Mucosa of descending colon (tissue), 3 donors: ENCODE data around the gene SIX5. TPM values are rescaled to one million over a fixed set of nuclear protein-coding genes. Genes with fewer than 3 reads are reported as not detected.

Experiments used
- ATAC-seq: fragments of 200-7000 bp; cut with Tn5 transposase; one replicate; pipeline ENCODE4 v1.9.1; 2020; ENCODE audit warnings: mild to moderate bottlenecking, moderate library complexity
- DNase-seq, 3 donors: peaks; one replicate each; pipeline ENCODE4 v3.0.0-alpha.2; 2020
- H3K36me3 ChIP-seq: fragments of 200-600 bp; one replicate; pipeline ENCODE4 v1.8.0; 2021; ENCODE audit warnings: low read depth, mild to moderate bottlenecking
- H3K4me1 ChIP-seq: fragments of 200-600 bp; one replicate; pipeline ENCODE4 v1.8.0; 2021; ENCODE audit warnings: low read depth, mild to moderate bottlenecking
- H3K4me3 ChIP-seq: fragments of 200-600 bp; one replicate; pipeline ENCODE4 v1.8.0; 2021; ENCODE audit warnings: mild to moderate bottlenecking
- H3K9me3 ChIP-seq: fragments of 200-600 bp; one replicate; pipeline ENCODE4 v1.8.0; 2021; ENCODE audit warnings: mild to moderate bottlenecking
- CTCF ChIP-seq: fragments of 200-600 bp; IDR thresholded peaks from one replicate; pipeline ENCODE4 v1.8.0; 2022; ENCODE audit warnings: antibody characterized with exemption, mild to moderate bottlenecking
- intact Hi-C, 2 donors: fragments of 100-400 bp; cut with DNase I in 1 of 2; cut with micrococcal nuclease in 1 of 2; formaldehyde crosslinking; loops; one replicate each; pipeline versions ENCODE4 v1.11.0 to v1.11.1; 2022; cut with DNase I, micrococcal nuclease
- total RNA-seq, 3 donors: library from RNA; stranded (reverse); fragmentation: NEBNext Ultra II Directional in 2 of 3; extraction: Animal tissue kit (Norgen Biotek cat#: 25700) in 2 of 3; gene quantifications; one replicate each; pipeline versions ENCODE4 v1.2.1 to v1.2.4, GENCODE V29; 2021 to 2023
- donor health status: DM: no; HTN: no; CAD: no; lungs with moderate emphysema.
- donor health status: DM: no; HTN: no; CAD: no.
- donor health status: DM: no; HTN: yes; CAD: no.

SIX5 gene
- total RNA-seq, 3 donors from 2014 or later: 9.6 to 35.6 (median 11.1) TPM

GRCh38 chr19:45763691-45764294 lies 5.3 kb downstream of the SIX5 start:
- H3K4me3 ChIP-seq: no peak overlapping the region
- H3K36me3 ChIP-seq: no peaks in the 10 kb centered on the region
- peaks cover 23% of the 10 kb centered on the region for H3K4me1 ChIP-seq
- intact Hi-C loops: no loop called here
- ATAC-seq (no peak), DNase-seq (peak in 1 of 3 donors; percentile 27)
- no peaks in the 10 kb centered on the region for H3K9me3 ChIP-seq
- TF ChIP-seq CTCF: no peak

GRCh38 chr19:45762870-45763631 lies 6.0 kb downstream of the SIX5 start:
- DNase-seq (no peak), ATAC-seq (no peak)
- H3K9me3 ChIP-seq: no peaks in the 10 kb centered on the region
- intact Hi-C loops: no loop called here
- H3K4me3 ChIP-seq: no peak overlapping the region
- no peak for TF ChIP-seq CTCF
- peaks cover 23% of the 10 kb centered on the region for H3K4me1 ChIP-seq
- no peaks in the 10 kb centered on the region for H3K36me3 ChIP-seq

GRCh38 chr19:45761714-45762113 lies 7.3 kb downstream of the SIX5 start:
- Histone ChIP-seq H3K9me3 (no peaks in the 10 kb centered on the region), H3K4me3 (no peak overlapping the region), H3K4me1 (peaks cover 14% of the 10 kb centered on the region), H3K36me3 (no peaks in the 10 kb centered on the region)
- DNase-seq (no peak), ATAC-seq (no peak)
- intact Hi-C loops: no loop called here
- TF ChIP-seq CTCF: no peak

GRCh38 chr19:45758921-45759320 lies 10.1 kb downstream of the SIX5 start:
- Histone ChIP-seq H3K36me3 (no peaks in the 10 kb centered on the region), H3K4me1 (peaks cover under 1% of the 10 kb centered on the region), H3K4me3 (no peak overlapping the region), H3K9me3 (no peaks in the 10 kb centered on the region)
- DNase-seq: no peak
- ATAC-seq: no peak
- no peak for TF ChIP-seq CTCF
- intact Hi-C loops: no loop called here

- intact Hi-C loops: no loop called here
- no peak for ATAC-seq
- TF ChIP-seq CTCF: no peak
- no peaks in the 10 kb centered on the region for H3K9me3 ChIP-seq
- DNase-seq: no peak
- no peaks in the 10 kb centered on the region for H3K36me3 ChIP-seq
- no peaks in the 10 kb centered on the region for H3K4me1 ChIP-seq
- H3K4me3 ChIP-seq: no peak overlapping the region
Observed at GRCh38 chr19:45757695-45758094, 11.4 kb downstream of the SIX5 start.
